ENCODE data around the gene CARD8.

CARD8 gene

DNA sequence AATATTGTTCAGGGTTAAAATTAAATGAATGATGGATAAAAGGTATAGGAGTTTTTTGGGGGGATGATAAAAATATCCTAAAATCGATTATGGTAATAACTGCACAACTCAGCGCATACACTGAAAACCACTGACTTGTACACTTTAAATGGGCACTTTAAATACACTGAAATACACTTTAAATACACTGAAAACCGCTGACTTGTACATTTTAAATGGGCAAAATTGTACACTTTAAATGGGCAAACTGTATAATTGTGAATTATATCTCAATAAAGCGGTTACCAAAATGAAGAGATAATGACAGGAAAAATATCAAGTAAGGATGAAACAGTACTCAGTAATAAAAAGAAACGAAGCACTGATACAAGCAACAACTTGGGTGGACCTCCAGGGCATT is 87.0 kb downstream of the CARD8 start:
- no peaks in the 10 kb centered on the region for H3K9me3 ChIP-seq (ENCODE audit: insufficient read depth, low read depth, low read length)
- H3K9ac ChIP-seq (ENCODE audit: low read depth, low read length): no peak overlapping the region
- peaks cover 4% of the 10 kb centered on the region; the same call in 1 of the 2 replicates for H3K4me1 ChIP-seq (ENCODE audit: insufficient read depth, low read length)
- H3K36me3 ChIP-seq (ENCODE audit: insufficient read depth, low read depth, low read length): peaks cover 19% of the 10 kb centered on the region
- peak overlapping the region; percentile 68; the same call in 1 of the 2 replicates for H3K4me3 ChIP-seq (ENCODE audit: low read length)
- H3K27ac ChIP-seq (ENCODE audit: low read length): no peak overlapping the region
- H3K27me3 ChIP-seq (ENCODE audit: insufficient read depth, low read length): no peaks in the 10 kb centered on the region

GRCh38 chr19:48158210-48158790 is 97.4 kb downstream of the CARD8 start:
- Histone ChIP-seq H3K36me3 (ENCODE audit: insufficient read depth, low read depth, low read length) (peaks cover 61% of the 10 kb centered on the region), H3K27ac (ENCODE audit: low read length) (no peak overlapping the region), H3K4me3 (ENCODE audit: low read length) (no peak overlapping the region), H3K4me1 (ENCODE audit: insufficient read depth, low read length) (no peaks in the 10 kb centered on the region), H3K9ac (ENCODE audit: low read depth, low read length) (no peak overlapping the region), H3K27me3 (ENCODE audit: insufficient read depth, low read length) (no peaks in the 10 kb centered on the region), H3K9me3 (ENCODE audit: insufficient read depth, low read depth, low read length) (no peaks in the 10 kb centered on the region)
